ENCODE results near the gene TOP3B.

- TF ChIP-seq, protein P1, sequence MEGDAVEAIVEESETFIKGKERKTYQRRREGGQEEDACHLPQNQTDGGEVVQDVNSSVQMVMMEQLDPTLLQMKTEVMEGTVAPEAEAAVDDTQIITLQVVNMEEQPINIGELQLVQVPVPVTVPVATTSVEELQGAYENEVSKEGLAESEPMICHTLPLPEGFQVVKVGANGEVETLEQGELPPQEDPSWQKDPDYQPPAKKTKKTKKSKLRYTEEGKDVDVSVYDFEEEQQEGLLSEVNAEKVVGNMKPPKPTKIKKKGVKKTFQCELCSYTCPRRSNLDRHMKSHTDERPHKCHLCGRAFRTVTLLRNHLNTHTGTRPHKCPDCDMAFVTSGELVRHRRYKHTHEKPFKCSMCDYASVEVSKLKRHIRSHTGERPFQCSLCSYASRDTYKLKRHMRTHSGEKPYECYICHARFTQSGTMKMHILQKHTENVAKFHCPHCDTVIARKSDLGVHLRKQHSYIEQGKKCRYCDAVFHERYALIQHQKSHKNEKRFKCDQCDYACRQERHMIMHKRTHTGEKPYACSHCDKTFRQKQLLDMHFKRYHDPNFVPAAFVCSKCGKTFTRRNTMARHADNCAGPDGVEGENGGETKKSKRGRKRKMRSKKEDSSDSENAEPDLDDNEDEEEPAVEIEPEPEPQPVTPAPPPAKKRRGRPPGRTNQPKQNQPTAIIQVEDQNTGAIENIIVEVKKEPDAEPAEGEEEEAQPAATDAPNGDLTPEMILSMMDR (IDR thresholded peaks at IDR 0.05), result no peak
- no peak for TF ChIP-seq POLR2A (IDR thresholded peaks at IDR 0.05)
Measured at GRCh38 chr22:21949569-21949918, 33.0 kb downstream of the TOP3B start.
